HG03378 (cell line): ENCODE measurements around the gene NUP85.
"Not testable (repeated sequence)": the region's sequence is repeated elsewhere in the genome, so short reads cannot be mapped to it uniquely, and the experiment has no call there.

ENCODE experiments used
- ATAC-seq: cut with Tn5 transposase; IDR thresholded peaks from one replicate; pipeline ENCODE4 v1.9.1; 2021; ENCODE audit warnings: mild to moderate bottlenecking, moderate library complexity; ENCODE audit not compliant: unreplicated experiment

The NUP85 gene, protein sequence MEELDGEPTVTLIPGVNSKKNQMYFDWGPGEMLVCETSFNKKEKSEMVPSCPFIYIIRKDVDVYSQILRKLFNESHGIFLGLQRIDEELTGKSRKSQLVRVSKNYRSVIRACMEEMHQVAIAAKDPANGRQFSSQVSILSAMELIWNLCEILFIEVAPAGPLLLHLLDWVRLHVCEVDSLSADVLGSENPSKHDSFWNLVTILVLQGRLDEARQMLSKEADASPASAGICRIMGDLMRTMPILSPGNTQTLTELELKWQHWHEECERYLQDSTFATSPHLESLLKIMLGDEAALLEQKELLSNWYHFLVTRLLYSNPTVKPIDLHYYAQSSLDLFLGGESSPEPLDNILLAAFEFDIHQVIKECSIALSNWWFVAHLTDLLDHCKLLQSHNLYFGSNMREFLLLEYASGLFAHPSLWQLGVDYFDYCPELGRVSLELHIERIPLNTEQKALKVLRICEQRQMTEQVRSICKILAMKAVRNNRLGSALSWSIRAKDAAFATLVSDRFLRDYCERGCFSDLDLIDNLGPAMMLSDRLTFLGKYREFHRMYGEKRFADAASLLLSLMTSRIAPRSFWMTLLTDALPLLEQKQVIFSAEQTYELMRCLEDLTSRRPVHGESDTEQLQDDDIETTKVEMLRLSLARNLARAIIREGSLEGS

DNA sequence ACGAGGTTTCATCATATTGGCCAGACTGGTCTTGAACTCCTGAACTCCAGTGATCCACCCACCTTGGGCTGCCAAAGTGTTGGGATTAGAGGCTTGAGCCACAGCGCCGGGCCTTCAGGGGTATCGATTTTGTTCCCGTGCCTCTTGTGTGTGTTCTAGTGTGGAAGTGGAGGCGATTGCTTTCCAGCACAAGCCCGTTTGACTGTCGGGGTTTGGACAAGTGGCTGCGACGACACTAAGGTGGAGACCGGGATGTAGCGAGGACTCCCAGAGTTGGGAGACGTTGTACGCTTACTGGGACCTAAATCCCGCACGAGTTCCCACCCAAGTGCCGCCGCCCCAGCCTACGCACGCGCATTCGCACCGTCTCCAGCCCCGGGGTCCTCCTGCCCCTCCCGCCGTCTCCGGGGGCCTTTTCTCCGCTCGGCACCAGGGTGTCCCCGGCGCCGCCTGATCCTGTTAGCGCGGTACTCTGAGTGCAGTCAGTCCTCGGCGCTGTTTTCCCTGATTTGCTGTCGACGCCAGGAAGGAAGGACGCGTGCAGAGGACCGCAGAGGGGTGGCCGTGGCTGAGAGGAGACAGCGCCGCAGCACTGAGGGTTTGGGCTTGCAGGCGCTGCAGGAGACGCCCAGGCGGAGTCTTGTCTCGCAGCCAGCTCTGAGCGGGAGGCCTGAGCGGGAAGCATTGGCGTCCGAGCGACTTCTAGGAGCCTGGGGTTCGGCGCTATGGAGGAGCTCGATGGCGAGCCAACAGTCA, at the start of gene NUP85:
Gene NUP85, plus strand, starts transcription at position 643 of the 756 bp plus-strand sequence. Its CDS starts 83 bp downstream, at position 726.
- ATAC-seq = no peak

DNA sequence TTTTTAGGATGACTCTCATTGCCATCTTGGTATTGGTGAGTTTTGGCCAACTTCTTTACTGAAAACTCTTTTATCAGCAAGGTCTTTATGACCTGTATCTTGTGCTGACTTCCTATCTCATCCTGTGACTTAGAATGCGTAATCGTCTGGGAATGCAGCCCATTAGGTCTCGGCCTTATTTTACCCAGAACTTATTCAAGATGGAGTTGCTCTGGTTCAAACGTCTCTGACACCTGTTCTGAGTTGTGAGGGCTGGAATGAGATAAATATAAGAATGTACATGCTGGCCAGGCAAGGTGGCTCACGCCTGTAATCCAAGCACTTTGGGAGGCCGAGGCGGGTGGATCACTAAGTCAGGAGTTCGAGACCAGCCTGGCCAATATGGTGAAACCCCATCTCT, 47.0 kb upstream of the NUP85 start:
- not testable (repeated sequence) for ATAC-seq

DNA sequence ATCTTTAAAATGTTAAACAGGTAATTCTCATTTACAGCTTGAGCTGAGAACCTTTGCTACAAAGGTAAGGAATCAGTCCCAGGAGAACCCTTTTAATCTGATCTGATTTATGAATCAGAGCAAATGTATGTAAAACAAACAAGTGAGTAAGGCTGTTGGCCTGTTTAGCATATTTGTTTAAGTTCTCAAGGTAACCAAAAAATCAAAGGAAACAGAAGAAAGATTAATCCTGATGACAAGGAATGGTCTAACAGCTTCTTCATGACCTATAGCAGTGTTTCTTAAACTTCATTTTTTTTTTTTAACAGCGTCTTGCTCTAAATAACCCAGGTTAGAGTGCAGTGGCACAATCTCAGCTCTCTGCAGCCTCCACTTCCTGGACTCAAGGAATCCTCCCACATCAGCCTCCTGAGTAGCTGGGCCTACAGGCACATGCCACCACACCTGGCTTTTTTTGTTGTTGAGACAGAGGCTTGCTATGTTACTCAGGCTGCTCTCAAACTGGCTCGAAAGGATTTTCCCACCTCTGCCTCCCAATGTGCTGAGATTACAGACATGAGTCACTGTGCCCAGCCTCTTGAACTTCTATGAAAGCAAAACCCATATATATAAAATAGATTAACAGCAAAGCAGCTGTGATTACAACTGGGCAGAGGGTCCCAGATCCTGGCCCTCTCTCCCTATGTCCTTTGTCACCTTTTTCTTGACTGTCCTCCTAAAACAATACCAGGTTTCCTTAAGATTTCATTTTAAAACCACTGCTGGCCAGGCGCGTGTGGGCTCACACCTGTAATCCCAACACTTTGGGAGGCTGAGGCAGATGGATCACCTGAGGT, 46.1 kb upstream of the NUP85 start:
- ATAC-seq = no peak

DNA sequence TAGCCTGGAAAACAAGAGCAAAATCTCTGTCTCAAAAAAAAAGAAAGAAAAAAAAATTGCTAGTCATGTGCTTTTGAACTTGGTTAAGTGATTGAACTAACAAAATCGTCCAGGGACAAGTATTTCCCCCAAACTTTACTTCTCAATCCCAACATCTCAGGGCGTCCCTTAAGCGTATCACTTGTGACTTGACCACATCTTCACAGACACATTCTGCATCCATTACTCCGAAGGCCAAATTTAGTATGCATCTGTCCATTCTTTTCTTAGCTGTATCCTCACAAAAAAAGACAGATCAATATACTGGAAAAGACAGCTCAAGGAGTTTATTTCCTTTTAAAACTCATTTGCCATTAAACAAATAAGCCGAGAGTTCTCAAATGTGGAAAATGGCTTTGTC, 45.3 kb upstream of the NUP85 start:
- no peak for ATAC-seq

DNA sequence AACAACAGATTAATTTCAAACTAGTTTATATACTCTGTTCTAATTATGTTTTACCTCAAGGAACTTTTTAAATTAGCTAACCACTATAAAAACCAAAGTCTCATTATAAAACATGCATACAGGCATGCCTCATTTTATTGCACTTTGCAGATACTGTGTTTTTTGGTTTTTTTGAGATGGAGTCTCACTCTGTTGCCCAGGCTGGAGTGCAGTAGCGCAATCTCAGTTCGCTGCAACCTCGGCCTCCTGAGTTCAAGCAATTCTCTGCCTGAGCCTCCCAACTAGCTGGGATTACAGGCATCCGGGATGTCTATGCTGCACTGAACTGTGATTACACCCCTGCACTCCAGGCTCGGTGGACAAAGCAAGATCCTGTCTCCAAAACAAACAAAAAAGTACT, 42.4 kb upstream of the NUP85 start:
- ATAC-seq = no peak

DNA sequence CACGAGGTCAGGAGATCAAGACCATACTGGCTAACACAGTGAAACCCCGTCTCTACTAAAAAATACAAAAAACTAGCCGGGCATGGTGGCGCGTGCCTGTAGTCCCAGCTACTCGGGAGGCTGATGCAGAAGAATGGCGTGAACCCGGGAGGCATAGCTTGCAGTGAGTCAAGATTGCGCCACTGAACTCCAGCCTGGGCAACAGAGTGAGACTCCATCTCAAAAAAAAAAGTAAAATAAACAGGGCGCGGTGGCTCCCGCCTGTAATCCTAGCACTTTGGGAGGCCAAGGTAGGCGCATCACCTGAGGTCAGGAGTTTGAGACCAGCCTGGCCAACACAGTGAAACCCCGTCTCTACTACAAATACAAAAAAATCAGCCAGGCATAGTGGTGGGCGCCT, 40.9 kb upstream of the NUP85 start:
- ATAC-seq = not testable (repeated sequence)

DNA sequence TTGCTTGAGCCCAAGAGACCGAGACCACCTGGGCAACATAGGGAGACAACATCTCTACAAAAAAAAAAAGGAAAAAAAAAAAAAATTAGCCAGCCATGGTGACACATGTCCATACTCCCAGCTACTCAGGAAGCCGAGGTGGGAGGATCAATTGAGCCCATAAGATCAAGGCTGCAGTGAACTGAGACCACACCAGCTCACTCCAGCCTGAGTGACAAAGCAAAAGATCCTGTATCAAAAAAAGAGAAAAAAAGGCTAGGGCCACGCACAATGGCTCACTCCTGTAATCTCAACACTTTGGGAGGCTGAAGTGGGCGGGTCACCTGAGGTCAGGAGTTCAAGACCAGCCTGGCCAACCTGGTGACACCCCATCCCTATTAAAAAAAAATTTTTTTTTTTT, 36.5 kb upstream of the NUP85 start:
- ATAC-seq = no peak

DNA sequence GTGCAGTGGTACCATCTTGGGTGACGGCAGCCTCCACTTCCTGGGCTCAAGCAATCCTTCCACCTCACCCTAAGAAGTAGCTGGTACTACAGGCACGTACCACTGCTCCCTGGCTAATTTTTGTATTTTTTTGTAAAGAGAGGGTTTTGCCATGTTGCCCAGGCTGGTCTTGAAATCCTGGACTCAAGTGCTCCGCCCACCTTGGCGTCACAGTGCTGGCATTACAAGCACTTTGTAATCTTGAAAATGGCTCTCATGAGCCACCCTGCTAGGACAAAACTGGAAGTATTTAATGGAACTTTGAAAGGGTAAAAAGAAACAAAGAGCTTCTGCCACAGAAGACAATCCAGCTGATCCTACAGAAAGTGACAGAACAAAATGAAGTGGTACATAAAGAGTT, 32.0 kb upstream of the NUP85 start:
- no peak for ATAC-seq

DNA sequence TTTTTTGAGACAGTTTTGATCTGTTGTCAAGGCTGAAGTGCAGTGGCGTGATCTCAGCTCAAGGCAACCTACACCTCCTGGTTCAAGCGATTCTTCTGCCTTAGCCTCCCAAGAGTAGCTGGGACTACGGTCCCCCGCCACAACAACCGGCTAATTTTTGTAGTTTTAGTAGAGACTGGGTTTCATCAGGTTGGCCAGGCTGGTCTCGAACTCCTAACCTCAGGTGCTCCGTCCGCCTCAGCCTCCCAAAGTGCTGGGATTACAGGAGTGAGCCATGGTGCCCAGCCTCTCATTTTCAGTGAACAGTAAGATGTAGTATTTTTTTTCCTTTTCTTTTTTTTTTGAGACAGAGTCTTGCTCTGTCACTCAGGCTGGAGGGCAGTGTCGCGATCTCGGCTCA, 30.5 kb upstream of the NUP85 start:
- ATAC-seq = no peak

DNA sequence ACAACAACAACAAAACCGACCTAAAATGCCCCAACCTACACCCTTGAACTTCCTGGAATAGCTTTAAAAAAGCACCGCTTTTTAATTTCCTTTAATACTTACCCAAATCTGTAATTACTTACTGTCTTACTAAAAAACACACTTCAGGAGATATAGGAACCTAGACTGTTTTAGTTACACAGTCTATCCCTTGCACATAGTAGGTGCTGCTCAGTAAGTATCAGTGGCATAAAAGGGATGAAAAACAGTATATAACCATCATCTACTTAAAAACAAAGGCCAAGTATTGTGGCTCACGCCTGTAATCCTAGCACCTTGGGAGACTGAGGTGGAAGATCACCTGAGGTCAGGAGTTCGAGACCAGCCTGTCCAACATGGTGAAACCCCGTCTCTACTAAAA, 28.9 kb upstream of the NUP85 start:
- no peak for ATAC-seq

DNA sequence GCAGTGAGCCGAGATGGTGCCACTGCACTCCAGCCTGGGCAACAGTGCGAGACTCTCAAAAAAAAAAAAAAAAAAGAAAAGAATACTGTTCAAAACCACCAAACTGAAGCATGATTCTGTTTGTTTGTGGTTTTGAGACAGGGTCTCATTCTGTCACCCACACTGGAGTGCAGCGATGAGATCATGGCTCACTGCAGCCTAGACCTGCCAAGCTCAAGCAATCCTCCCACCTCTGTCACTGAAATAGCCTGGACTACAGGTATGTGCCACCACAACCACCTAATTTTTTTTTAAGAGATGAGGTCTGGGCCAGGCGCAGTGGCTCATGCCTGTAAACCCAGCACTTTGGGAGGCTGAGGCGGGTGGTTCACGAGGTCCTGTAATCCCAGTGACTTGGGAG, 27.0 kb upstream of the NUP85 start:
- no peak for ATAC-seq

DNA sequence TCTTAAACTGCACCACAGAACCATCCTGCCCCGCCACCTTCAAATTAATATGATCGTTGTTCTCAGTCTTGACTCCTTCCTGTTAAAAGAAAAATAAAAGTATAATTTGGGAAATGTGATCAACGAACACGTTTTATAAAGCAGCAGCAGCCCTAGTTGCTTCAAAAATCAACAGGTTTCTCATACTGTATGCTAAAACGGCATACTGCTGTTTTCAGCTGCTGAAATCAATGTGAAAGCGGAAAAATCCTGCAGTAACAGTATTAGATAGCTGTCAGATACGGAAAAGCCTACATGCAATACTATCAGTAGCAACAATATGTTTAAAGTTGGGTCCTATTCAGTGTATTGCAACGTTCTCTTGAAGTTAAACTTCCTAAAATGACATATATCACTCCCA, 24.4 kb upstream of the NUP85 start:
- ATAC-seq = no peak

DNA sequence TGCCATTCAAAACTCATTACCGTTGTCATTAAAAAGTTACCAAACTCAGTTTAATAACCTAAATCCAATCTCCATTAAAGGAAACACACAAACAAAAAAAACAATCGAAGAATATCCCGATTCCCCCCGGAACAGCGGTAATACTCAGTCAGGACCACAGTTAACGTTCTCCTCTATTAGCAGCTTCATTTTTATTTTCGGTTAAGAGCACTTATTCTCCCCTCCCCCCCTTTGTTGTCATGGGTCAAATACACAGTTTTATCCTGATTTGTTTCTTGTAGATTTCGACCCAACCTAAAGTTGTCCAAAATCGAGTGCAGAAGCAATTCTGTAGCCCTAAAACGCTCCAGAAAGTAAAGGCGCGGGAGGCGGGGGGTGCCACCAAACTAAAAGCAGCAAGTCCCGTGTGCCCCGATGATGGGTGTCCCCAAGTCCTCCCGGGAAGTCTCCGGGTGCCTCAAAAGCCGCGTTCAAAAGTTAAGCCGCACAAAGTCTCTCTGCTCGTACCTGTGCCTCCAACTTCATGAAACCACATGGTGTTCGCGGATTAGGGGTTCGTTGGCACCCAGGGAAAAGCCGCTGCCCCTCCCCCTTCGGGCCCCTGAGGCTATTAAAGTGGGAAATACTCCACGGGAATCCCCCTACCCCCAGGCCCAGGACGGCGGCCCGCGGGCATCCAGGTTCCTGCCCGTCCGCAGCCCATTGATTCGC, 23.7 kb upstream of the NUP85 start:
- ATAC-seq = no peak

DNA sequence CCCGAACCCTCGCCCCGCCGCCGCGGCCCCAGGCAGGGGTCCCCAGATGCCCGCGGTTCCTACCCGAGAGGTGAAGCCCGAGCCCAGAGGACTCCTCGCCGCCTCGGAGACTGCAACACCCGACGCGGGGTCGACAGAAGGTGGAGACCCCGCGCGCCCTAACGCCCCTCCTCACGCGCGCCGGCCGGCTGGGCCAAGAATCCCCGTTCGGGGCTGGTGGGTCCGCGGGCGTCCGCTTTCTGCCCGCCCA, 23.2 kb upstream of the NUP85 start:
- no peak for ATAC-seq

DNA sequence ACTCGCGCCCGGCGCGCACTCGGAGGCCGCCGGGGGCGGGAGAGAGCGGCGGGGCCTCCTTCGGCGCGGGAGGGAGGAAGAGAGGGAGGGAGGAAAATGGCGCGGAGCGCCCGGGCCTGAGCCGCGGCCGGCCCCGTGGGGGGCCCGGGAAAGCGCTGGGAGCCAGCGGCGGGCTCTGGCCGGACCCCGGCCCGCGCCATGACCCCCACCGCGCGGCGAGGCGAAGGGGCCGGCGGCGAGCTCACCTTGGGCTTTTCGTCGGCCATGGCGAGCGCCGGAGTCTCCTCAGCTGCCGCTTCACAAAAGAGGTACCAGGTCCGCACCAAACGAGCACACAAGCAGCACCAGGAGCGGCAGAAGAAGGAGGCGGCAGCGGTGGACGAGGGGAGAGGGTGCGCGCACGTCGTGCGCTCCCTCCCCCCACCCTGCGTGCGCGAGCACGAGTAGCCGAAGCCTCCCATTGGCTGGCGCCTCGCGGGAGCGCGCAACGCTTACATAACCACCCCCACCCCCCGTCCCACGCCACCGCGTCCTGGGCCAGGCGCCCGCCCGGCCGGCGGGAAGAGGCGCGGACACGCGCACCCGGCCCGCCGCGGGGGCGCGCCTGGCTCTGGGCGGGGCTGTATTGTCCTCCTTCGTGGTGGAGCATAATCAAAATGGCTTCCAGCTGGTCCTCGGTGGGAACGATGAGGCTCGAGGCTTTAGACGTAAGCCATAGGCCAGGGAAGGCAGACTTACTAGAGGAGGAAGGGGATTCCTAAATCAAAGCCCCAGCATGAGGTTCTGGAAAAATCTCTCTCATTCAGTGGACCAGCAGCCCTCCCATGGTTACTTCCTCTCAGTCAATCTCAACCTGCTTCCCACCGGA, 22.7 kb upstream of the NUP85 start, which contains the start of gene SUMO2:
Gene SUMO2, minus strand, starts transcription at position 391 of the 868 bp plus-strand sequence. Its CDS starts 125 bp downstream, at position 266.
- peak; percentile 64 for ATAC-seq

DNA sequence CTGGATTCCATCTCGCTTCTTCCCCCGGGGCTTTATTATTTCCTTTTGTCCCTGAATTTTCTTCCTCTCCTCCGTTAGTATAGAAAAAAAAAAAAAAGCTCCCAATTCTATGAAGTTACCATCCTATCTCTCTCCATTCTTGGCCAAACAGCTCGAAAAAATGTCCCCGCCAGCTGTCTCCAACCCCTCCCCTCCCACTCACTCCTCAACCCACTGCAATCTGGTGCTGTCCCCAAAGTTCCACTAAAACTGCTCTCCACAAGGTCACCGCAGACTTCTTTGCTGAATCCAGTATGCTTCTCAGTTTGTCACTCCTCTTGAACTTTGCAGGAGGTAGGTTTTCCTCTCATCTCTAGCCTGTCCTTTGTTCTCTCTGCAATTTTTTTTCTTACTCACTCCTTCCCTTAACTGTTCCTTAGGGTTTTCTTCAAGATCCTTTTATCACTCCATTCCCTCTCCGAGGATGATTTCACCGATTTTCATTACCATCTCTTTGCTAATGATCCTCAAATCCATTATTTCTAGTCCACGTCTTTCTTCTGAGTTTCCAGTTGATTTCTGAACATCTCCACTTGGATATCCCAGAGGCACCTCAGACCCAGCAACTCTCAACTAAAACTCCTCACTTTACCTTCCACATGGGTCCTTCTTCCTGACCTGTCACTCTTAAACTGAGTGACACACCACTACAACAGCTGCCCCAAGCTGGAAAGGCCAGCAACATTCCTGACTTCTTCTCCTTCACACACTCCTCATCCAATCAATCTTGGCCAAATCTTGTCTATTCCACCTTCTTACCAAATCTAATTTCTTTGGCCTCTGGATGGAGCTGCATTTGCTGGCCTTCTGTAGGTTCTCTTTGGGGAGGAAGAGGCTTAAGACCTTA, 21.2 kb upstream of the NUP85 start:
- ATAC-seq = no peak

DNA sequence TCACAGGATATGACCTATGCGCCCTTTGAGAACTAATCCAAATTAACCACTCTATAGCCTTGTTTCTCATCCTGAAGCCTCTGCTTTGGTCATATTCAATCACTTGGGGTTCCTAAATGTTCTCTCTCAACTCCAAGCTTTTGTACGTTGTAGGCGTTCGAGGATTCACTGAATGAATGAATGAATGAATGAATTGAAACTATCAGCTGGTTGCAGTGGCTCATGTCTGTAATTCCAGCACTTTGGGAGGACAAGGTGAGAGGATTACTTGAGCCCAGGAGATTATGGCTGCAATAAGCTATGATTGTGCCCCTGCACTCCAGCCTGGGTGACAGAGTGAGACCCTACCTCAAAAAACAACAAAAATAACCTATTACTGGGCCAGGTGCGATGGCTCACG, 16.9 kb upstream of the NUP85 start:
- no peak for ATAC-seq

DNA sequence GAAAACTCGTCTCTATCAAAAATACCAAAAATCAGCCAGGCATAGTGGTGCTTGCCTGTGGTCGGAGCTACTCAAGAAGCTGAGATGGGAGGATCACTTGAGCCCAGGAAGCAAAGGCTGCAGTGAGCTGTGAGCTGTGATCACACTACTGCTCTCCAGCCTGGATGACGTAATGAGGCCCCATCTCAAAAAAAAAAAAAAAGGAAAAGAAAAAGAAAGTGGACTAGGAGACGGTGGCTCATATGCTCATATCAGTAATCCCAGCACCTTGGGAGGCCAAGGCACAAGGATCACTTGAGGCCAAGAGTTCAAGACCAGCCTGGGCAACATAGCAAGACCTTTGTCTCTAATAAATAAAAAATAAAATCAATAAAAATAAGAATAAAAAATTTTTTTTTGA, 13.9 kb upstream of the NUP85 start:
- no peak for ATAC-seq

DNA sequence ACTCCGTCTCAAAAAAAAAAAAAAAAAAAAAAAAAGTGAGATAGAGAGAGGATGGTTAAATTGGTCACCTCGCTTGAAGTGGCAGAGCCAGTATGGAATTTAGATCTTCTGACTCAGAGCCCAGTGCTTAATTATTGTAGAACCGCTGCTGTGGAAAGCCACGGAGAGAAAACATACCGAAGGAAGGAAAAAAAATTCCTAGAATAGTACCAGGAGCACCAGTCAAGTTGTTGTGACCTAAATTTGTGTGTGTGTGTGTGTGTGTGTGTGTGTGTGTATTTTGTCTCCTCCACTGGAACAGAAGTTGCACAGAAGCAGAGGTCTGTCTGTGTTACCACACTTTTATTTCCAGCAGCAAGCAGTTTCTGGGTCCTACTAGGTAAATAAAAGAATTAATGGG, 10.6 kb upstream of the NUP85 start:
- no peak for ATAC-seq
